ENCODE measurements around the gene RANBP3L. TPM values are rescaled to one million over a fixed set of nuclear protein-coding genes. Genes with fewer than 3 reads are reported as not detected.

The RANBP3L gene
- total and polyA plus RNA-seq, 2 experiments from 2014 or later, result not detected

DNA sequence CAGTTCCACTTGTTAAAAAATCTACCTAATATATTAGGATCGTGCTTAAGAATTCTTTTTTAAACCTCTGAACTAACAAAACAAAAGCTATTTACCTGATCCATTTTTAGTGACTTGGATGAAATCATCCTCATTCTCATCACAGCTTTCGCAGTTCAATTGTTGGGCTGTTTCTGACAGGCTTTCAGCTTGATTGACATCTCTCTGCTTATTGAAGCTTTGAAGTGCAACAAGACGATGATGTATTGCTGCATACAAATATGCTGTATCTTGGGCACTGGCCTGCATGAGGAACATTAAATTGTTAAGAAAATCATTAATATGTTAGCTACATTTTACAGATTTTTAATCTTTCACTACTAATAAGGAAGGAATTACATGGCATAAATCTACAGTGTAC, 50.5 kb downstream of the RANBP3L start:
- no peaks in the 10 kb centered on the region for H3K9me2 ChIP-seq (ENCODE audit: insufficient read depth)
- H3K36me3 ChIP-seq (ENCODE audit: insufficient read depth), result no peaks in the 10 kb centered on the region
- no peaks in the 10 kb centered on the region for H3K4me1 ChIP-seq (ENCODE audit: insufficient read depth)
- H3K27ac ChIP-seq (ENCODE audit: low read depth), result no peak overlapping the region
- DNase-seq (ENCODE audit: low spot score) (no peak), ATAC-seq (no peak)
- H3F3A ChIP-seq (replicated peaks; ENCODE audit: low read depth), result no peaks in the 10 kb centered on the region
- no peaks in the 10 kb centered on the region for H3K27me3 Mint-ChIP-seq (ENCODE audit: insufficient read depth, low read depth, poor library complexity)
- no peak overlapping the region for H3K4me3 Mint-ChIP-seq
- H3K4me1 Mint-ChIP-seq, result peaks cover 3% of the 10 kb centered on the region; the same call in 2 of the 3 replicates
- H3K4me2 ChIP-seq, result no peak overlapping the region
- TF ChIP-seq ZNF114 (CRISPR knock-in tag; IDR thresholded peaks at IDR 0.05) (no peak), ZNF331 (CRISPR knock-in tag; IDR thresholded peaks at IDR 0.05; ENCODE audit: low read depth) (no peak), EZH2phosphoT487 (IDR thresholded peaks at IDR 0.05; ENCODE audit: unreplicated experiment) (no peak), STAT1 (IDR thresholded peaks at IDR 0.05; ENCODE audit: unreplicated experiment) (no peak), NANOG (IDR thresholded peaks at IDR 0.05; ENCODE audit: borderline replicate concordance) (no peak), EZH2 (IDR thresholded peaks at IDR 0.05; ENCODE audit: low read depth, unreplicated experiment) (no peak), CREB1 (CRISPR knock-in tag; IDR thresholded peaks at IDR 0.05; ENCODE audit: low read depth) (no peak), POLR2AphosphoS5 (IDR thresholded peaks at IDR 0.05; ENCODE audit: low read depth) (no peak), JUNB (IDR thresholded peaks at IDR 0.05; ENCODE audit: unreplicated experiment) (no peak)
- TF ChIP-seq, protein P1, sequence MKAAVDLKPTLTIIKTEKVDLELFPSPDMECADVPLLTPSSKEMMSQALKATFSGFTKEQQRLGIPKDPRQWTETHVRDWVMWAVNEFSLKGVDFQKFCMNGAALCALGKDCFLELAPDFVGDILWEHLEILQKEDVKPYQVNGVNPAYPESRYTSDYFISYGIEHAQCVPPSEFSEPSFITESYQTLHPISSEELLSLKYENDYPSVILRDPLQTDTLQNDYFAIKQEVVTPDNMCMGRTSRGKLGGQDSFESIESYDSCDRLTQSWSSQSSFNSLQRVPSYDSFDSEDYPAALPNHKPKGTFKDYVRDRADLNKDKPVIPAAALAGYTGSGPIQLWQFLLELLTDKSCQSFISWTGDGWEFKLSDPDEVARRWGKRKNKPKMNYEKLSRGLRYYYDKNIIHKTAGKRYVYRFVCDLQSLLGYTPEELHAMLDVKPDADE (IDR thresholded peaks at IDR 0.05), result no peak
- TF ChIP-seq, protein P2, sequence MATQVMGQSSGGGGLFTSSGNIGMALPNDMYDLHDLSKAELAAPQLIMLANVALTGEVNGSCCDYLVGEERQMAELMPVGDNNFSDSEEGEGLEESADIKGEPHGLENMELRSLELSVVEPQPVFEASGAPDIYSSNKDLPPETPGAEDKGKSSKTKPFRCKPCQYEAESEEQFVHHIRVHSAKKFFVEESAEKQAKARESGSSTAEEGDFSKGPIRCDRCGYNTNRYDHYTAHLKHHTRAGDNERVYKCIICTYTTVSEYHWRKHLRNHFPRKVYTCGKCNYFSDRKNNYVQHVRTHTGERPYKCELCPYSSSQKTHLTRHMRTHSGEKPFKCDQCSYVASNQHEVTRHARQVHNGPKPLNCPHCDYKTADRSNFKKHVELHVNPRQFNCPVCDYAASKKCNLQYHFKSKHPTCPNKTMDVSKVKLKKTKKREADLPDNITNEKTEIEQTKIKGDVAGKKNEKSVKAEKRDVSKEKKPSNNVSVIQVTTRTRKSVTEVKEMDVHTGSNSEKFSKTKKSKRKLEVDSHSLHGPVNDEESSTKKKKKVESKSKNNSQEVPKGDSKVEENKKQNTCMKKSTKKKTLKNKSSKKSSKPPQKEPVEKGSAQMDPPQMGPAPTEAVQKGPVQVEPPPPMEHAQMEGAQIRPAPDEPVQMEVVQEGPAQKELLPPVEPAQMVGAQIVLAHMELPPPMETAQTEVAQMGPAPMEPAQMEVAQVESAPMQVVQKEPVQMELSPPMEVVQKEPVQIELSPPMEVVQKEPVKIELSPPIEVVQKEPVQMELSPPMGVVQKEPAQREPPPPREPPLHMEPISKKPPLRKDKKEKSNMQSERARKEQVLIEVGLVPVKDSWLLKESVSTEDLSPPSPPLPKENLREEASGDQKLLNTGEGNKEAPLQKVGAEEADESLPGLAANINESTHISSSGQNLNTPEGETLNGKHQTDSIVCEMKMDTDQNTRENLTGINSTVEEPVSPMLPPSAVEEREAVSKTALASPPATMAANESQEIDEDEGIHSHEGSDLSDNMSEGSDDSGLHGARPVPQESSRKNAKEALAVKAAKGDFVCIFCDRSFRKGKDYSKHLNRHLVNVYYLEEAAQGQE (IDR thresholded peaks at IDR 0.05; ENCODE audit: unreplicated experiment), result no peak
- TF ChIP-seq, protein P3, sequence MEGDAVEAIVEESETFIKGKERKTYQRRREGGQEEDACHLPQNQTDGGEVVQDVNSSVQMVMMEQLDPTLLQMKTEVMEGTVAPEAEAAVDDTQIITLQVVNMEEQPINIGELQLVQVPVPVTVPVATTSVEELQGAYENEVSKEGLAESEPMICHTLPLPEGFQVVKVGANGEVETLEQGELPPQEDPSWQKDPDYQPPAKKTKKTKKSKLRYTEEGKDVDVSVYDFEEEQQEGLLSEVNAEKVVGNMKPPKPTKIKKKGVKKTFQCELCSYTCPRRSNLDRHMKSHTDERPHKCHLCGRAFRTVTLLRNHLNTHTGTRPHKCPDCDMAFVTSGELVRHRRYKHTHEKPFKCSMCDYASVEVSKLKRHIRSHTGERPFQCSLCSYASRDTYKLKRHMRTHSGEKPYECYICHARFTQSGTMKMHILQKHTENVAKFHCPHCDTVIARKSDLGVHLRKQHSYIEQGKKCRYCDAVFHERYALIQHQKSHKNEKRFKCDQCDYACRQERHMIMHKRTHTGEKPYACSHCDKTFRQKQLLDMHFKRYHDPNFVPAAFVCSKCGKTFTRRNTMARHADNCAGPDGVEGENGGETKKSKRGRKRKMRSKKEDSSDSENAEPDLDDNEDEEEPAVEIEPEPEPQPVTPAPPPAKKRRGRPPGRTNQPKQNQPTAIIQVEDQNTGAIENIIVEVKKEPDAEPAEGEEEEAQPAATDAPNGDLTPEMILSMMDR (conservative IDR thresholded peaks at IDR 0.05; ENCODE audit: low read depth in 2 of 2), result no peak
- TF ChIP-seq, protein P4, sequence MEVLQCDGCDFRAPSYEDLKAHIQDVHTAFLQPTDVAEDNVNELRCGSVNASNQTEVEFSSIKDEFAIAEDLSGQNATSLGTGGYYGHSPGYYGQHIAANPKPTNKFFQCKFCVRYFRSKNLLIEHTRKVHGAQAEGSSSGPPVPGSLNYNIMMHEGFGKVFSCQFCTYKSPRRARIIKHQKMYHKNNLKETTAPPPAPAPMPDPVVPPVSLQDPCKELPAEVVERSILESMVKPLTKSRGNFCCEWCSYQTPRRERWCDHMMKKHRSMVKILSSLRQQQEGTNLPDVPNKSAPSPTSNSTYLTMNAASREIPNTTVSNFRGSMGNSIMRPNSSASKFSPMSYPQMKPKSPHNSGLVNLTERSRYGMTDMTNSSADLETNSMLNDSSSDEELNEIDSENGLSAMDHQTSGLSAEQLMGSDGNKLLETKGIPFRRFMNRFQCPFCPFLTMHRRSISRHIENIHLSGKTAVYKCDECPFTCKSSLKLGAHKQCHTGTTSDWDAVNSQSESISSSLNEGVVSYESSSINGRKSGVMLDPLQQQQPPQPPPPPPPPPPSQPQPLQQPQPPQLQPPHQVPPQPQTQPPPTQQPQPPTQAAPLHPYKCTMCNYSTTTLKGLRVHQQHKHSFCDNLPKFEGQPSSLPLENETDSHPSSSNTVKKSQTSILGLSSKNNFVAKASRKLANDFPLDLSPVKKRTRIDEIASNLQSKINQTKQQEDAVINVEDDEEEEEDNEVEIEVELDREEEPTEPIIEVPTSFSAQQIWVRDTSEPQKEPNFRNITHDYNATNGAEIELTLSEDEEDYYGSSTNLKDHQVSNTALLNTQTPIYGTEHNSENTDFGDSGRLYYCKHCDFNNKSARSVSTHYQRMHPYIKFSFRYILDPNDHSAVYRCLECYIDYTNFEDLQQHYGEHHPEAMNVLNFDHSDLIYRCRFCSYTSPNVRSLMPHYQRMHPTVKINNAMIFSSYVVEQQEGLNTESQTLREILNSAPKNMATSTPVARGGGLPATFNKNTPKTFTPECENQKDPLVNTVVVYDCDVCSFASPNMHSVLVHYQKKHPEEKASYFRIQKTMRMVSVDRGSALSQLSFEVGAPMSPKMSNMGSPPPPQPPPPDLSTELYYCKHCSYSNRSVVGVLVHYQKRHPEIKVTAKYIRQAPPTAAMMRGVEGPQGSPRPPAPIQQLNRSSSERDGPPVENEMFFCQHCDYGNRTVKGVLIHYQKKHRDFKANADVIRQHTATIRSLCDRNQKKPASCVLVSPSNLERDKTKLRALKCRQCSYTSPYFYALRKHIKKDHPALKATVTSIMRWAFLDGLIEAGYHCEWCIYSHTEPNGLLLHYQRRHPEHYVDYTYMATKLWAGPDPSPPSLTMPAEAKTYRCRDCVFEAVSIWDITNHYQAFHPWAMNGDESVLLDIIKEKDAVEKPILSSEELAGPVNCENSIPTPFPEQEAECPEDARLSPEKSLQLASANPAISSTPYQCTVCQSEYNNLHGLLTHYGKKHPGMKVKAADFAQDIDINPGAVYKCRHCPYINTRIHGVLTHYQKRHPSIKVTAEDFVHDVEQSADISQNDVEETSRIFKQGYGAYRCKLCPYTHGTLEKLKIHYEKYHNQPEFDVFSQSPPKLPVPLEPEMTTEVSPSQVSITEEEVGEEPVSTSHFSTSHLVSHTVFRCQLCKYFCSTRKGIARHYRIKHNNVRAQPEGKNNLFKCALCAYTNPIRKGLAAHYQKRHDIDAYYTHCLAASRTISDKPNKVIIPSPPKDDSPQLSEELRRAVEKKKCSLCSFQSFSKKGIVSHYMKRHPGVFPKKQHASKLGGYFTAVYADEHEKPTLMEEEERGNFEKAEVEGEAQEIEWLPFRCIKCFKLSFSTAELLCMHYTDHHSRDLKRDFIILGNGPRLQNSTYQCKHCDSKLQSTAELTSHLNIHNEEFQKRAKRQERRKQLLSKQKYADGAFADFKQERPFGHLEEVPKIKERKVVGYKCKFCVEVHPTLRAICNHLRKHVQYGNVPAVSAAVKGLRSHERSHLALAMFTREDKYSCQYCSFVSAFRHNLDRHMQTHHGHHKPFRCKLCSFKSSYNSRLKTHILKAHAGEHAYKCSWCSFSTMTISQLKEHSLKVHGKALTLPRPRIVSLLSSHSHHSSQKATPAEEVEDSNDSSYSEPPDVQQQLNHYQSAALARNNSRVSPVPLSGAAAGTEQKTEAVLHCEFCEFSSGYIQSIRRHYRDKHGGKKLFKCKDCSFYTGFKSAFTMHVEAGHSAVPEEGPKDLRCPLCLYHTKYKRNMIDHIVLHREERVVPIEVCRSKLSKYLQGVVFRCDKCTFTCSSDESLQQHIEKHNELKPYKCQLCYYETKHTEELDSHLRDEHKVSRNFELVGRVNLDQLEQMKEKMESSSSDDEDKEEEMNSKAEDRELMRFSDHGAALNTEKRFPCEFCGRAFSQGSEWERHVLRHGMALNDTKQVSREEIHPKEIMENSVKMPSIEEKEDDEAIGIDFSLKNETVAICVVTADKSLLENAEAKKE (CRISPR knock-in tag; IDR thresholded peaks at IDR 0.05), result no peak
- no peaks in the 10 kb centered on the region for H3K27me3 ChIP-seq (ENCODE audit: insufficient read depth)
- H2AFZ ChIP-seq, result no peak overlapping the region
- H3K27ac Mint-ChIP-seq, result no peak overlapping the region
- H3K4me3 ChIP-seq, result no peak overlapping the region
- no peaks in the 10 kb centered on the region for H3K9me3 Mint-ChIP-seq
- H4K20me1 ChIP-seq (replicated peaks; ENCODE audit: insufficient read depth), result no peaks in the 10 kb centered on the region
- no peaks in the 10 kb centered on the region for H3K79me2 ChIP-seq (replicated peaks; ENCODE audit: insufficient read depth)
- no peaks in the 10 kb centered on the region for H3K36me3 Mint-ChIP-seq (ENCODE audit: low read depth)

All from GM23338 (cell line).